Tibial artery (tissue), 4 donors: ENCODE measurements around the gene RASA2.
A peak's percentile ranks its signal among the peaks of the same experiment; 100 is the strongest.

ENCODE experiments used
- DNase-seq, 2 donors: peaks; one replicate each; pipeline ENCODE4 v3.0.0-alpha.2; 2019
- H3K27ac ChIP-seq, 2 donors: fragments of 200-600 bp; sonication (generic) in 1 of 2; 1 replicate in 1 of 2; 2 replicates in 1 of 2; pipeline ENCODE4 v1.5.1; 2018 to 2019; ENCODE audit warnings: mild to moderate bottlenecking in 1 of 2
- H3K27me3 ChIP-seq, 2 donors: fragments of 200-600 bp; sonication (generic) in 1 of 2; one replicate each; pipeline versions ENCODE4 v1.5.1 to v1.6.0; 2016 to 2019
- H3K36me3 ChIP-seq, 3 donors: fragments of 200-600 bp; sonication (generic) in 2 of 3; one replicate each; pipeline ENCODE4 v1.5.1; 2016 to 2019; ENCODE audit warnings: mild to moderate bottlenecking in 2 of 3
- H3K4me1 ChIP-seq, 4 donors: fragments of 200-600 bp; sonication (generic) in 2 of 4; 1 replicate in 3 of 4; 2 replicates in 1 of 4; pipeline ENCODE4 v1.5.1; 2016 to 2019
- H3K4me3 ChIP-seq, 2 donors: fragments of 200-600 bp; sonication (generic) in 1 of 2; 1 replicate in 1 of 2; 2 replicates in 1 of 2; pipeline ENCODE4 v1.5.1; 2018 to 2019; ENCODE audit warnings: mild to moderate bottlenecking in 2 of 2
- H3K9me3 ChIP-seq, 3 donors: fragments of 200-600 bp; sonication (generic) in 1 of 3; one replicate each; pipeline ENCODE4 v1.5.1; 2016 to 2019
- intact Hi-C: fragments of 100-400 bp; cut with DNase I; formaldehyde crosslinking; loops from one replicate; pipeline ENCODE4 v1.15.0; 2023; ENCODE audit warnings: low total_unique reads
- TF ChIP-seq, protein P1 (sequence below), 2 experiments: fragments of 200-600 bp in 1 of 2; fragments of 450-650 bp in 1 of 2; IDR thresholded peaks; one replicate each; pipeline ENCODE4 v1.5.1; 2017 to 2019; ENCODE audit warnings: antibody characterized with exemption in 2 of 2, mild to moderate bottlenecking in 1 of 2, moderate library complexity in 1 of 2

RASA2 gene

GRCh38 chr3:141448606-141449220 is 38.1 kb upstream of the RASA2 start:
- no peak for DNase-seq
- H3K27me3 ChIP-seq: no peaks in the 10 kb centered on the region
- peaks cover 0 to 76% (median 8%) of the 10 kb centered on the region in 4 donors for H3K4me1 ChIP-seq
- H3K36me3 ChIP-seq: peaks cover 21 to 38% (median 33%) of the 10 kb centered on the region in 3 donors
- no peak overlapping the region for H3K4me3 ChIP-seq
- TF ChIP-seq, protein P1, sequence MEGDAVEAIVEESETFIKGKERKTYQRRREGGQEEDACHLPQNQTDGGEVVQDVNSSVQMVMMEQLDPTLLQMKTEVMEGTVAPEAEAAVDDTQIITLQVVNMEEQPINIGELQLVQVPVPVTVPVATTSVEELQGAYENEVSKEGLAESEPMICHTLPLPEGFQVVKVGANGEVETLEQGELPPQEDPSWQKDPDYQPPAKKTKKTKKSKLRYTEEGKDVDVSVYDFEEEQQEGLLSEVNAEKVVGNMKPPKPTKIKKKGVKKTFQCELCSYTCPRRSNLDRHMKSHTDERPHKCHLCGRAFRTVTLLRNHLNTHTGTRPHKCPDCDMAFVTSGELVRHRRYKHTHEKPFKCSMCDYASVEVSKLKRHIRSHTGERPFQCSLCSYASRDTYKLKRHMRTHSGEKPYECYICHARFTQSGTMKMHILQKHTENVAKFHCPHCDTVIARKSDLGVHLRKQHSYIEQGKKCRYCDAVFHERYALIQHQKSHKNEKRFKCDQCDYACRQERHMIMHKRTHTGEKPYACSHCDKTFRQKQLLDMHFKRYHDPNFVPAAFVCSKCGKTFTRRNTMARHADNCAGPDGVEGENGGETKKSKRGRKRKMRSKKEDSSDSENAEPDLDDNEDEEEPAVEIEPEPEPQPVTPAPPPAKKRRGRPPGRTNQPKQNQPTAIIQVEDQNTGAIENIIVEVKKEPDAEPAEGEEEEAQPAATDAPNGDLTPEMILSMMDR (IDR thresholded peaks at IDR 0.05): no peak
- intact Hi-C loops: loop anchor here (2.0 kb wide), 1 partner anchor 84 kb away; no protein-coding TSS in a partner anchor
- peak overlapping the region; percentile 50 to 57 for H3K27ac ChIP-seq
- H3K9me3 ChIP-seq: no peaks in the 10 kb centered on the region

DNA sequence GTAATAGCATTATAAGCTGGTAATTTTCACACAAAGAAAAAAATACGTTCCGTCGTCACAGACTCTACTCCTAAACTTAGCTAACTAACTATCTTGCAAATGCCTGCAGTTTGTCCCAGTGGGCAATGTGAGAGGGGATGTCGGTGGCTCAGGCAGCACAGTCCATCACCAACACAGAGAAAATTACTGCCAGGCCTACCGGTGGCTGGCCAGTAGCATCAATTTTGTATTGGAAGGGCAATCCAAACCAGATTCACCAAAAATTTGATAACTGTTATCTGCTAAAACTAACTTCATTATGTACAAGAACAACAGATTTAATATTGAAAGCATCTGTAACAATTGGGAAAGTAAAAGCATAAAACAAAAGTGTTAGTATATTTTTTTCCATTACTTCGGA is 37.4 kb upstream of the RASA2 start:
- TF ChIP-seq, protein P1 (IDR thresholded peaks at IDR 0.05): no peak
- no peak overlapping the region for H3K4me3 ChIP-seq
- no peaks in the 10 kb centered on the region for H3K27me3 ChIP-seq
- H3K4me1 ChIP-seq: peaks cover 0 to 73% (median 8%) of the 10 kb centered on the region in 4 donors
- peaks cover 14 to 31% (median 26%) of the 10 kb centered on the region in 3 donors for H3K36me3 ChIP-seq
- H3K9me3 ChIP-seq: no peaks in the 10 kb centered on the region
- intact Hi-C loops: loop anchor here (2.0 kb wide), 1 partner anchor 85 kb away; no protein-coding TSS in a partner anchor
- no peak for DNase-seq
- H3K27ac ChIP-seq: peak overlapping the region; percentile 50 to 57

GRCh38 chr3:141450727-141451375 is 36.0 kb upstream of the RASA2 start:
- DNase-seq: no peak
- Histone ChIP-seq H3K36me3 (peaks cover 0 to 17% (median 12%) of the 10 kb centered on the region in 3 donors), H3K9me3 (no peaks in the 10 kb centered on the region), H3K27me3 (no peaks in the 10 kb centered on the region), H3K4me3 (no peak overlapping the region), H3K27ac (peak overlapping the region; percentile 49 to 57), H3K4me1 (peaks cover 0 to 68% (median 11%) of the 10 kb centered on the region in 4 donors)
- intact Hi-C loops: loop anchor here (10.0 kb wide), 1 partner anchor 216 kb away; the partner anchor contains the start of gene PXYLP1
- TF ChIP-seq, protein P1 (IDR thresholded peaks at IDR 0.05): no peak

DNA sequence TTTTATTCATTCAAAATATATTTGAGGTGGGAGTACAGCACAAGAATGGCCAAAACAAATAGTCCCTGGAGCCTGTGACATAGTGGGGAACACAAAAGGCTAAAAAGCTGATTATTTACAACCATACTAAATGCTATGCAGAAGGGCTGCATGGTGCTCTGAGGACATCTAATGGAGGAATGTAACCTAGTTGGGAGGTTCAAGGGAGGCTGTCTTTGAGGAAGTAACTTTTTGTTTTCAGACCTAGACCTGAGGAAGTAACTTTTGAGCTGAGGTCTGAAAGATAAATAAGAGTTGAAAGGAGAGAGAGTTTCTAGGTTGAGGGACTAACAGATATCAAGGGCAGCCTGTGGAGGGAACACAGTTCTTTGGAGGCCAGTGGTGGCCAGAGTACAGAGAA is 34.8 kb upstream of the RASA2 start:
- intact Hi-C loops: loop anchor here (10.0 kb wide), 1 partner anchor 217 kb away; the partner anchor contains the start of gene PXYLP1

GRCh38 chr3:141452773-141453172 is 34.1 kb upstream of the RASA2 start:
- no peak for DNase-seq
- H3K4me1 ChIP-seq: peaks cover 0 to 59% (median 11%) of the 10 kb centered on the region in 4 donors
- no peak overlapping the region for H3K4me3 ChIP-seq
- peak overlapping the region; percentile 13 to 57 for H3K27ac ChIP-seq
- no peaks in the 10 kb centered on the region for H3K9me3 ChIP-seq
- TF ChIP-seq, protein P1 (IDR thresholded peaks at IDR 0.05): no peak
- H3K36me3 ChIP-seq: no peaks in the 10 kb centered on the region
- intact Hi-C loops: loop anchor here (10.0 kb wide), 1 partner anchor 218 kb away; the partner anchor contains the start of gene PXYLP1
- H3K27me3 ChIP-seq: no peaks in the 10 kb centered on the region

More for the DNA sequence above, 34.8 kb upstream of the RASA2 start:
- Histone ChIP-seq H3K27me3 (no peaks in the 10 kb centered on the region), H3K27ac (peak overlapping the region; percentile 13 to 57), H3K4me3 (no peak overlapping the region), H3K9me3 (no peaks in the 10 kb centered on the region), H3K36me3 (peaks cover 0 to 7% (median 0%) of the 10 kb centered on the region in 3 donors), H3K4me1 (peaks cover 0 to 64% (median 11%) of the 10 kb centered on the region in 4 donors)
- no peak for DNase-seq
- TF ChIP-seq, protein P1 (IDR thresholded peaks at IDR 0.05): peak; percentile 63 to 79
